HUES48 (cell line): ENCODE results near the gene SVBP.

Experiments
- H3K27ac ChIP-seq: one replicate; pipeline ENCODE4 v1.7.0; 2013; ENCODE audit warnings: low read depth, low read length, inconsistent platforms
- H3K27me3 ChIP-seq: 2 replicates; pipeline ENCODE4 v1.6.1; 2013; ENCODE audit warnings: mild to moderate bottlenecking, low read length; ENCODE audit not compliant: control insufficient read depth, insufficient read depth
- H3K36me3 ChIP-seq: 2 replicates; pipeline ENCODE4 v1.6.1; 2013; ENCODE audit warnings: low read length; ENCODE audit not compliant: control insufficient read depth, insufficient read depth
- H3K4me1 ChIP-seq: 2 replicates; pipeline ENCODE4 v1.6.1; 2013; ENCODE audit warnings: mild to moderate bottlenecking, low read length; ENCODE audit not compliant: control insufficient read depth, insufficient read depth
- H3K4me3 ChIP-seq: 2 replicates; pipeline ENCODE4 v1.5.1; 2013; ENCODE audit warnings: mild to moderate bottlenecking, low read depth, low read length
- H3K9ac ChIP-seq: 2 replicates; pipeline ENCODE4 v1.6.1; 2013; ENCODE audit warnings: mild to moderate bottlenecking, low read depth, low read length, moderate library complexity
- H3K9me3 ChIP-seq: 2 replicates; pipeline ENCODE4 v1.6.1; 2013; ENCODE audit warnings: low read length; ENCODE audit not compliant: control insufficient read depth, insufficient read depth

The SVBP gene

GRCh38 chr1:42797979-42798378 lies 19.2 kb downstream of the SVBP start:
- Histone ChIP-seq H3K4me3 (no peak overlapping the region), H3K9me3 (no peaks in the 10 kb centered on the region)

DNA sequence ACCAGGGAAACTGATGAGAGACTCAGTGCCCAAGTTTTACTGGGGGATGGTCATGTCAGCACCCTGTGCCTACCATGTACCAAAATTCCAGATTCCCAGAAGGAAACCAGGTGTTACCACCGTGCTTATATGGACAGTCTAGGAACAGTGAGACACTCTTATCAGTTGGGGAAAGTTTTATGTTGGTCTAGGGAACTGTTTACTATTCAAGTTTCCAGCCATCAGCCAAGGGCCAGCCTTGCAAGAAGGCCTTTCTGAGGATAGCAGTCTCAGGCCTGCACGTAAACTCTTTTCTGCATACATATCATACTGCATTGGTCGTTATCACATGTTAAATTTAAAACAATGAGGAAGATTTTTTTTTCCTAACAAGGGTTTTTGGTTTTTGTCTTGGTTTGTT lies 19.8 kb downstream of the SVBP start:
- no peak overlapping the region for H3K9ac ChIP-seq
- H3K4me3 ChIP-seq, result no peak overlapping the region
- H3K27ac ChIP-seq, result no peak overlapping the region
- H3K27me3 ChIP-seq, result no peaks in the 10 kb centered on the region
- no peaks in the 10 kb centered on the region for H3K9me3 ChIP-seq
- no peaks in the 10 kb centered on the region for H3K4me1 ChIP-seq
- H3K36me3 ChIP-seq, result no peaks in the 10 kb centered on the region

More at GRCh38 chr1:42797979-42798378, 19.2 kb downstream of the SVBP start:
- Histone ChIP-seq H3K27me3 (no peaks in the 10 kb centered on the region), H3K4me1 (no peaks in the 10 kb centered on the region), H3K36me3 (no peaks in the 10 kb centered on the region), H3K27ac (no peak overlapping the region), H3K9ac (no peak overlapping the region)

- H3K27ac ChIP-seq, result no peak overlapping the region
- no peak overlapping the region for H3K4me3 ChIP-seq
- H3K9me3 ChIP-seq, result no peaks in the 10 kb centered on the region
- no peaks in the 10 kb centered on the region for H3K4me1 ChIP-seq
- no peak overlapping the region for H3K9ac ChIP-seq
- no peaks in the 10 kb centered on the region for H3K27me3 ChIP-seq
- H3K36me3 ChIP-seq, result no peaks in the 10 kb centered on the region
Measured at GRCh38 chr1:42793824-42794223, 23.4 kb downstream of the SVBP start.

DNA sequence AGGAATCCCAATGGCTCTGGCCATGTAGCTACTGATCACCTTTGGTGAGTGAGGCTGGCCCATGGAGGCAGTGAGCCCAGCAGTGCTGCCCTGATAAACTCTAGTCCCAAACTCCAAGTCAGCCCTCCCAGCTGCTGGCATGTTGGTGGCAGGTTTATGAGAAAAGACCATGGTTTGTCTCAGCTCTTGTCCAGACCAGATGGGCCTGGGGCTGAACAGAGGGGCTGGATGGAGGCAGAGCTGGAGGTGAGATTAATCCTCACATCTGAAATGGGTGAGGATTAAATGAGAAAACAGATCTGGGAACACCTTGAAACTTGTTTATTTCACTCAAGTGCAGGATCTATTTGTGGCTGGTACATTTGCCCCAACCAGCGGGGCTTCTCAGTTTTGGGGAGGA lies 29.2 kb downstream of the SVBP start:
- peaks cover under 1% of the 10 kb centered on the region for H3K36me3 ChIP-seq
- no peaks in the 10 kb centered on the region for H3K4me1 ChIP-seq
- H3K9ac ChIP-seq, result no peak overlapping the region
- no peaks in the 10 kb centered on the region for H3K27me3 ChIP-seq
- H3K4me3 ChIP-seq, result no peak overlapping the region
- no peak overlapping the region for H3K27ac ChIP-seq
- no peaks in the 10 kb centered on the region for H3K9me3 ChIP-seq

- no peaks in the 10 kb centered on the region for H3K9me3 ChIP-seq
- H3K4me1 ChIP-seq, result no peaks in the 10 kb centered on the region
- no peak overlapping the region for H3K27ac ChIP-seq
- peaks cover 15% of the 10 kb centered on the region for H3K36me3 ChIP-seq
- no peak overlapping the region for H3K4me3 ChIP-seq
- H3K9ac ChIP-seq, result no peak overlapping the region
- H3K27me3 ChIP-seq, result no peaks in the 10 kb centered on the region
Measured at GRCh38 chr1:42786097-42786496, 31.1 kb downstream of the SVBP start.

GRCh38 chr1:42784946-42785693 lies 32.1 kb downstream of the SVBP start, which contains the start of gene TMEM269:
TMEM269 (plus strand) TSS chr1:42784991; CDS start chr1:42789894, 4,903 bp downstream.
- Histone ChIP-seq H3K9ac (no peak within 1 kb of the TSS), H3K4me1 (no peaks in the 10 kb centered on the region), H3K9me3 (no peaks in the 10 kb centered on the region), H3K27ac (no peak within 1 kb of the TSS), H3K36me3 (peaks cover 25% of the 10 kb centered on the region), H3K4me3 (no peak within 1 kb of the TSS), H3K27me3 (no peaks in the 10 kb centered on the region)

DNA sequence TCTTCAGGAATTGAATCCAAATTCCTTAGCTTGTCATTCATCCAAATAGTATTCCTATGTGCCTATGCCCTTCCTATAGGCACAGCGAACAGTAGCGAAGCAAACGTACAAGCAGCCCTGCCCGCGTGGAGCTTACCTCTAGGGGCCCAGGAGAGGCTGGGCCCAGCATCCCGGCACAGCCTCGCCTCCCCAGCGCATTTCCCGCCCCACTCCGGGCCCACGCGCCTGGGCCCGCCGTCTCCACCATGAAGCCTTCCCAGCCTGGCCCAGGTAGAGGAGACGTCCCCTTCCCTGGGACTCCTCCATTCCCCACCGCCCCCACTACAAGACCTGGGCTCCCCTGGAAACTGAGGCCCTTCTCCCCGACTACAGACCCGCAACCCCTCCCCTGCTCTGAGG lies 32.7 kb downstream of the SVBP start:
- no peaks in the 10 kb centered on the region for H3K27me3 ChIP-seq
- H3K27ac ChIP-seq, result no peak overlapping the region
- H3K4me3 ChIP-seq, result no peak overlapping the region
- peaks cover 29% of the 10 kb centered on the region for H3K36me3 ChIP-seq
- no peaks in the 10 kb centered on the region for H3K4me1 ChIP-seq
- no peak overlapping the region for H3K9ac ChIP-seq
- H3K9me3 ChIP-seq, result no peaks in the 10 kb centered on the region

DNA sequence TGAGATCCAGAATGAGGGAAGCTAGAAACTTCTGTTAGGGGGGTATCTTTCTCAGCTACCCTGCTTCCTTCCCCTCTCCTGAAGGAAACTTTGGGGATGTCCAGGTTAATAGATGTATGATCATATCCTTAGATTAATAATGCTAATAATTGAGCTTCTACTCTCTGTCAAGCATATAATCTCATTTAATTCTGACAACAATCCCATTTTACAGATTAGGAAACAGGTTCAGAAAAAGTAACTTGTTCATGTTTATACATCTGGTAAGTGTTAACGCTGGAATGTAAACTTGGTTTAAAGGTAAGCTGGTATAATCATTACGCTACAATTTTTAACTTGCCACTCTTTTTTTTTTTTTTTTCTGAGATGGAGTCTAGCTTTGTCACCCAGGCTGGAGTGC lies 34.1 kb downstream of the SVBP start:
- no peak overlapping the region for H3K9ac ChIP-seq
- H3K27ac ChIP-seq, result no peak overlapping the region
- H3K36me3 ChIP-seq, result peaks cover 38% of the 10 kb centered on the region
- no peaks in the 10 kb centered on the region for H3K9me3 ChIP-seq
- H3K4me1 ChIP-seq, result no peaks in the 10 kb centered on the region
- H3K4me3 ChIP-seq, result no peak overlapping the region
- H3K27me3 ChIP-seq, result no peaks in the 10 kb centered on the region

DNA sequence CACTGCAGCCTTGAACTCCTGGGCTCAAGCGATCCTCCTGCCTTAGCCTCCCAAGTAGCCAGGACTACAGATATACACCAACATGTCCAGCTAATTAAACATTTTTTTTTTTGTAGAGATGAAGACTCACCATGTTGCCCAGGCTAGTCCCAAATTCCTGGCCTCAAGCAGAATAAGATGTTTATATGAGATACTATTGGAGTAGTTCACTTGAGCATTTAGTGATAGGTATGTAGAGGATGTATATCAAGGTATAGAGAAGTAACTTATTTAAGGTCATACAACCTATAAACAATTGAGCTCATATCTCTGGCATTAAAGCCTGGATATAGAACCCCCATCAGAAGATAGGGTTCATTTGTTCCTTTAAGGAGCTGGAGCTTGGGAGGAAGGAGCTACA lies 37.0 kb downstream of the SVBP start:
- H3K4me3 ChIP-seq, result no peak overlapping the region
- H3K9me3 ChIP-seq, result no peaks in the 10 kb centered on the region
- H3K36me3 ChIP-seq, result peaks cover 65% of the 10 kb centered on the region
- H3K9ac ChIP-seq, result no peak overlapping the region
- H3K4me1 ChIP-seq, result no peaks in the 10 kb centered on the region
- no peaks in the 10 kb centered on the region for H3K27me3 ChIP-seq
- H3K27ac ChIP-seq, result no peak overlapping the region

DNA sequence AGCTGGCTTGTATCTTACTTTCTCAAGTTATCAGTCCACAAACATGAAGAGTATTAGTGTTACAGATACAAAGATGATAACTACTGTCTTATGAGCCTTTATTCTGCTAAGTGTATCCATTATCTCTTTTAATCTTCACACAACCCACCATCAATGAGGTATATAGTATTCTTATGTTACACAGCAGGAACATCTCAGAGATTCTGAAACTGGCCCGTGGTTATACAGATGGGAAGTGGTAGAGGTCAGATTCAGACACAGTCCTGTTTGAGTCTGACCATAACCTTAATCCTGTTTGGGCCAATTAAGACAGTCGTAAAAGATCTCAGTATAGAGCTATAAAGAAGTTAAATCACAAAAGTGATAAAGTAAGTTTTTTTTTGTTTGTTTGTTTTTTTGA lies 37.5 kb downstream of the SVBP start:
- H3K27me3 ChIP-seq, result no peaks in the 10 kb centered on the region
- H3K36me3 ChIP-seq, result peaks cover 70% of the 10 kb centered on the region
- no peaks in the 10 kb centered on the region for H3K4me1 ChIP-seq
- no peak overlapping the region for H3K9ac ChIP-seq
- H3K27ac ChIP-seq, result no peak overlapping the region
- H3K9me3 ChIP-seq, result no peaks in the 10 kb centered on the region
- no peak overlapping the region for H3K4me3 ChIP-seq

DNA sequence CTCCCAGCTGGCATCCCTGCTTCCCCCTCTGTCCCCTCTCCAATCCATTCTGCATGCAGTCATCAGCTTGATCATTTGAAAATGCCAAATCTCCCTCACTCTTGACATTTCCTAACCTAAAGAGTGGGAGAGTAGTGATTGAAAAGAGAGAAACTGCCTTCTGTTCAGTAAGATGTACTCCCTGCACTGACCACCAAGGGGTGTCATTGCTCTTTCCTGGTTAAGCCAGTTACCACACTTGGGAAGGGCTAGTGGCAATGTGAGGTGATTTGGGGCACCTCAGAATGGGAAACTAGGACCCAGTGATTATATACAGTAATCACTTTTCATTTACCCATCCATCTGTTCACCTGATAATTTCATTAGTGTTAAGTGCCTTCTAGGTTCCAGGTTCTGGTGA lies 39.3 kb downstream of the SVBP start:
- Histone ChIP-seq H3K27ac (no peak overlapping the region), H3K36me3 (peaks cover 76% of the 10 kb centered on the region), H3K27me3 (no peaks in the 10 kb centered on the region), H3K9me3 (no peaks in the 10 kb centered on the region), H3K4me3 (no peak overlapping the region), H3K9ac (no peak overlapping the region), H3K4me1 (no peaks in the 10 kb centered on the region; the same call in 1 of the 2 replicates)
